HepG2 (cell line): Measurements from ENCODE around the gene OVCA2. TPM values are rescaled to one million over a fixed set of nuclear protein-coding genes. Genes with fewer than 3 reads are reported as not detected.

Source experiments
- HOXA3 ChIP-seq: sonication (generic); formaldehyde crosslinking; IDR thresholded peaks from 2 replicates; pipeline ENCODE4 v1.5.0; 2020; ENCODE audit warnings: missing genetic modification reagents
- MAZ ChIP-seq, 2 experiments: sonication (generic) in 1 of 2; formaldehyde crosslinking in 1 of 2; IDR thresholded peaks; 2 replicates each; pipeline versions ENCODE4 v1.5.0 to v1.6.1; 2012 to 2020; ENCODE audit warnings: low read depth in 2 of 2, mild to moderate bottlenecking in 2 of 2, borderline replicate concordance in 1 of 2, improper control_type of control experiment in 1 of 2, low read length in 1 of 2, missing genetic modification reagents in 1 of 2, moderate library complexity in 1 of 2
- PHF21A ChIP-seq: sonication (generic); formaldehyde crosslinking; IDR thresholded peaks from 2 replicates; pipeline ENCODE4 v1.5.0; 2020; ENCODE audit warnings: mild to moderate bottlenecking, missing genetic modification reagents
- RAD21 ChIP-seq: fragments of 450-650 bp; formaldehyde crosslinking; IDR thresholded peaks from 2 replicates; pipeline ENCODE4 v1.5.0; 2020; ENCODE audit warnings: mild to moderate bottlenecking
- SSRP1 ChIP-seq: IDR thresholded peaks from 2 replicates; pipeline ENCODE4 v1.6.1; 2016; ENCODE audit warnings: control low read depth
- STAG1 ChIP-seq: sonication (generic); formaldehyde crosslinking; IDR thresholded peaks from 2 replicates; pipeline ENCODE4 v1.4.0; 2020; ENCODE audit warnings: missing genetic modification reagents
- ZC3H13 ChIP-seq: sonication (generic); formaldehyde crosslinking; IDR thresholded peaks from 2 replicates; pipeline ENCODE4 v1.8.1; 2023; ENCODE audit warnings: mild to moderate bottlenecking, missing genetic modification reagents, moderate library complexity
- ZFY ChIP-seq: sonication (generic); formaldehyde crosslinking; IDR thresholded peaks from 2 replicates; pipeline ENCODE4 v1.4.0; 2020; ENCODE audit warnings: missing genetic modification reagents
- ZMYM4 ChIP-seq: sonication (generic); formaldehyde crosslinking; IDR thresholded peaks from 2 replicates; pipeline ENCODE4 v1.8.1; 2023; ENCODE audit warnings: mild to moderate bottlenecking, missing genetic modification reagents
- ZNF121 ChIP-seq: sonication (generic); formaldehyde crosslinking; IDR thresholded peaks from 2 replicates; pipeline ENCODE4 v1.5.0; 2020; ENCODE audit warnings: mild to moderate bottlenecking, missing genetic modification reagents
- ZNF260 ChIP-seq: sonication (generic); formaldehyde crosslinking; IDR thresholded peaks from 2 replicates; pipeline ENCODE4 v1.4.0; 2020; ENCODE audit warnings: missing genetic modification reagents, low read depth, mild to moderate bottlenecking, borderline replicate concordance
- ZNF709 ChIP-seq: sonication (generic); formaldehyde crosslinking; IDR thresholded peaks from 2 replicates; pipeline ENCODE4 v1.5.0; 2020; ENCODE audit warnings: mild to moderate bottlenecking, missing genetic modification reagents
- ZNF746 ChIP-seq: sonication (generic); formaldehyde crosslinking; IDR thresholded peaks from 2 replicates; pipeline ENCODE4 v1.8.0; 2022; ENCODE audit warnings: mild to moderate bottlenecking, missing genetic modification reagents
- polyA plus RNA-seq, 8 experiments: library from polyadenylated mRNA; depleted of rRNA in 3 of 8; stranded (reverse) in 7 of 8; unstranded in 1 of 8; fragments of >200 nt; fragmentation: Illumina TruSeq in 4 of 8; extraction: Trizol in 4 of 8; gene quantifications; 2 replicates each; pipeline versions ENCODE4 v1.2.1 to v1.2.3, GENCODE V29; 2011 to 2016; ENCODE audit warnings: low read depth in 4 of 8, missing spikeins in 1 of 8, mixed read lengths in 1 of 8; ENCODE audit not compliant: insufficient read depth in 1 of 8
- total RNA-seq, 5 experiments: library from RNA; depleted of rRNA; stranded (reverse); fragments of >200 nt; fragmentation: Illumina TruSeq; extraction: Trizol; gene quantifications; 2 replicates each; pipeline ENCODE4 v1.2.3, GENCODE V29; 2016; ENCODE audit warnings: low read depth in 1 of 5
- TF ChIP-seq, protein P1 (sequence below): sonication (generic); formaldehyde crosslinking; IDR thresholded peaks from 2 replicates; pipeline ENCODE4 v1.9.0; 2022; ENCODE audit warnings: missing genetic modification reagents, mild to moderate bottlenecking, borderline replicate concordance
- TF ChIP-seq, protein P2 (sequence below): sonication (generic); formaldehyde crosslinking; IDR thresholded peaks from 2 replicates; pipeline ENCODE4 v1.4.0; 2020; ENCODE audit warnings: missing genetic modification reagents, borderline replicate concordance
- TF ChIP-seq, protein P3 (sequence below): sonication (generic); formaldehyde crosslinking; IDR thresholded peaks from 2 replicates; pipeline ENCODE4 v1.5.1; 2020; ENCODE audit warnings: missing genetic modification reagents, mild to moderate bottlenecking, borderline replicate concordance
- TF ChIP-seq, protein P4 (sequence below): sonication (generic); formaldehyde crosslinking; IDR thresholded peaks from 2 replicates; pipeline ENCODE4 v1.5.1; 2020; ENCODE audit warnings: mild to moderate bottlenecking, missing genetic modification reagents, moderate library complexity

Gene OVCA2
- total and polyA plus RNA-seq, 2 of the 13 experiments (the other 11 are each of a cell fraction or from before 2014, with no cell fraction given), result 23.7 to 28.2 TPM

GRCh38 chr17:2054512-2055291 is 12.9 kb downstream of the OVCA2 start, which contains the start of gene HIC1 (continued):
- TF ChIP-seq, protein P1, sequence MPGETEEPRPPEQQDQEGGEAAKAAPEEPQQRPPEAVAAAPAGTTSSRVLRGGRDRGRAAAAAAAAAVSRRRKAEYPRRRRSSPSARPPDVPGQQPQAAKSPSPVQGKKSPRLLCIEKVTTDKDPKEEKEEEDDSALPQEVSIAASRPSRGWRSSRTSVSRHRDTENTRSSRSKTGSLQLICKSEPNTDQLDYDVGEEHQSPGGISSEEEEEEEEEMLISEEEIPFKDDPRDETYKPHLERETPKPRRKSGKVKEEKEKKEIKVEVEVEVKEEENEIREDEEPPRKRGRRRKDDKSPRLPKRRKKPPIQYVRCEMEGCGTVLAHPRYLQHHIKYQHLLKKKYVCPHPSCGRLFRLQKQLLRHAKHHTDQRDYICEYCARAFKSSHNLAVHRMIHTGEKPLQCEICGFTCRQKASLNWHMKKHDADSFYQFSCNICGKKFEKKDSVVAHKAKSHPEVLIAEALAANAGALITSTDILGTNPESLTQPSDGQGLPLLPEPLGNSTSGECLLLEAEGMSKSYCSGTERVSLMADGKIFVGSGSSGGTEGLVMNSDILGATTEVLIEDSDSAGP (CRISPR knock-in tag), result peak; percentile 58; the same call in 1 of the 2 replicates
- no peak for TF ChIP-seq ZNF746 (CRISPR knock-in tag)
- no peak for TF ChIP-seq ZNF260 (CRISPR knock-in tag)
- TF ChIP-seq ZMYM4 (CRISPR knock-in tag), result peak; percentile 39; the same call in 1 of the 2 replicates
- no peak for TF ChIP-seq SSRP1
- TF ChIP-seq, protein P2, sequence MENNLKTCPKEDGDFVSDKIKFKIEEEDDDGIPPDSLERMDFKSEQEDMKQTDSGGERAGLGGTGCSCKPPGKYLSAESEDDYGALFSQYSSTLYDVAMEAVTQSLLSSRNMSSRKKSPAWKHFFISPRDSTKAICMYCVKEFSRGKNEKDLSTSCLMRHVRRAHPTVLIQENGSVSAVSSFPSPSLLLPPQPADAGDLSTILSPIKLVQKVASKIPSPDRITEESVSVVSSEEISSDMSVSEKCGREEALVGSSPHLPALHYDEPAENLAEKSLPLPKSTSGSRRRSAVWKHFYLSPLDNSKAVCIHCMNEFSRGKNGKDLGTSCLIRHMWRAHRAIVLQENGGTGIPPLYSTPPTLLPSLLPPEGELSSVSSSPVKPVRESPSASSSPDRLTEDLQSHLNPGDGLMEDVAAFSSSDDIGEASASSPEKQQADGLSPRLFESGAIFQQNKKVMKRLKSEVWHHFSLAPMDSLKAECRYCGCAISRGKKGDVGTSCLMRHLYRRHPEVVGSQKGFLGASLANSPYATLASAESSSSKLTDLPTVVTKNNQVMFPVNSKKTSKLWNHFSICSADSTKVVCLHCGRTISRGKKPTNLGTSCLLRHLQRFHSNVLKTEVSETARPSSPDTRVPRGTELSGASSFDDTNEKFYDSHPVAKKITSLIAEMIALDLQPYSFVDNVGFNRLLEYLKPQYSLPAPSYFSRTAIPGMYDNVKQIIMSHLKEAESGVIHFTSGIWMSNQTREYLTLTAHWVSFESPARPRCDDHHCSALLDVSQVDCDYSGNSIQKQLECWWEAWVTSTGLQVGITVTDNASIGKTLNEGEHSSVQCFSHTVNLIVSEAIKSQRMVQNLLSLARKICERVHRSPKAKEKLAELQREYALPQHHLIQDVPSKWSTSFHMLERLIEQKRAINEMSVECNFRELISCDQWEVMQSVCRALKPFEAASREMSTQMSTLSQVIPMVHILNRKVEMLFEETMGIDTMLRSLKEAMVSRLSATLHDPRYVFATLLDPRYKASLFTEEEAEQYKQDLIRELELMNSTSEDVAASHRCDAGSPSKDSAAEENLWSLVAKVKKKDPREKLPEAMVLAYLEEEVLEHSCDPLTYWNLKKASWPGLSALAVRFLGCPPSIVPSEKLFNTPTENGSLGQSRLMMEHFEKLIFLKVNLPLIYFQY (CRISPR knock-in tag), result peak; percentile 66; the same call in 1 of the 2 replicates
- no peak for TF ChIP-seq MAZ (IDR thresholded peaks at IDR 0.05; ENCODE audit: borderline replicate concordance, low read depth, low read length)
- 0 out of 2 replicates have a peak, but pooled peaks have one; percentile 16 for TF ChIP-seq MAZ (CRISPR knock-in tag; IDR thresholded peaks at IDR 0.05; ENCODE audit: low read depth)
- TF ChIP-seq, protein P3, sequence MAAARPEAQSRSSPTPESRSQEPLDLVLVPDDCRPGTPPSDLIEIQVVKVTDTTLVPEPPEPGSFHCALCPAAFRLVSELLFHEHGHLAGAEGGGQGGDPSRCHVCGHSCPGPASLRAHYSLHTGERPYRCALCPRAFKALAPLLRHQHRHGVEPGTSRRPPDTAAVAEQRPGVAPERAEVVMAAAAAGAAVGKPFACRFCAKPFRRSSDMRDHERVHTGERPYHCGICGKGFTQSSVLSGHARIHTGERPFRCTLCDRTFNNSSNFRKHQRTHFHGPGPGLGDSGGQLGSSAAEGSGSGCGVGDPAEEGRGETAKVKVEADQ (CRISPR knock-in tag), result no peak
- peak; percentile 52; the same call in 1 of the 2 replicates for TF ChIP-seq HOXA3 (CRISPR knock-in tag)
- peak; percentile 89 for TF ChIP-seq STAG1 (CRISPR knock-in tag)
- TF ChIP-seq PHF21A (CRISPR knock-in tag), result no peak
- TF ChIP-seq, protein P4, sequence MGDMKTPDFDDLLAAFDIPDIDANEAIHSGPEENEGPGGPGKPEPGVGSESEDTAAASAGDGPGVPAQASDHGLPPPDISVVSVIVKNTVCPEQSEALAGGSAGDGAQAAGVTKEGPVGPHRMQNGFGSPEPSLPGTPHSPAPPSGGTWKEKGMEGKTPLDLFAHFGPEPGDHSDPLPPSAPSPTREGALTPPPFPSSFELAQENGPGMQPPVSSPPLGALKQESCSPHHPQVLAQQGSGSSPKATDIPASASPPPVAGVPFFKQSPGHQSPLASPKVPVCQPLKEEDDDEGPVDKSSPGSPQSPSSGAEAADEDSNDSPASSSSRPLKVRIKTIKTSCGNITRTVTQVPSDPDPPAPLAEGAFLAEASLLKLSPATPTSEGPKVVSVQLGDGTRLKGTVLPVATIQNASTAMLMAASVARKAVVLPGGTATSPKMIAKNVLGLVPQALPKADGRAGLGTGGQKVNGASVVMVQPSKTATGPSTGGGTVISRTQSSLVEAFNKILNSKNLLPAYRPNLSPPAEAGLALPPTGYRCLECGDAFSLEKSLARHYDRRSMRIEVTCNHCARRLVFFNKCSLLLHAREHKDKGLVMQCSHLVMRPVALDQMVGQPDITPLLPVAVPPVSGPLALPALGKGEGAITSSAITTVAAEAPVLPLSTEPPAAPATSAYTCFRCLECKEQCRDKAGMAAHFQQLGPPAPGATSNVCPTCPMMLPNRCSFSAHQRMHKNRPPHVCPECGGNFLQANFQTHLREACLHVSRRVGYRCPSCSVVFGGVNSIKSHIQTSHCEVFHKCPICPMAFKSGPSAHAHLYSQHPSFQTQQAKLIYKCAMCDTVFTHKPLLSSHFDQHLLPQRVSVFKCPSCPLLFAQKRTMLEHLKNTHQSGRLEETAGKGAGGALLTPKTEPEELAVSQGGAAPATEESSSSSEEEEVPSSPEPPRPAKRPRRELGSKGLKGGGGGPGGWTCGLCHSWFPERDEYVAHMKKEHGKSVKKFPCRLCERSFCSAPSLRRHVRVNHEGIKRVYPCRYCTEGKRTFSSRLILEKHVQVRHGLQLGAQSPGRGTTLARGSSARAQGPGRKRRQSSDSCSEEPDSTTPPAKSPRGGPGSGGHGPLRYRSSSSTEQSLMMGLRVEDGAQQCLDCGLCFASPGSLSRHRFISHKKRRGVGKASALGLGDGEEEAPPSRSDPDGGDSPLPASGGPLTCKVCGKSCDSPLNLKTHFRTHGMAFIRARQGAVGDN, result peak; percentile 83
- peak; percentile 35; the same call in 1 of the 2 replicates for TF ChIP-seq ZNF709 (CRISPR knock-in tag)
- peak; percentile 96 for TF ChIP-seq RAD21 (CRISPR knock-in tag)
- 0 out of 2 replicates have a peak, but pooled peaks have one; percentile 32 for TF ChIP-seq ZNF121 (CRISPR knock-in tag)
- TF ChIP-seq ZFY (CRISPR knock-in tag), result peak; percentile 52; the same call in 1 of the 2 replicates
- TF ChIP-seq ZC3H13 (CRISPR knock-in tag), result peak; percentile 32; the same call in 1 of the 2 replicates
